NCI-H1930 (cell line): ENCODE measurements around the gene SUN1.
"Not testable (repeated sequence)": the region's sequence is repeated elsewhere in the genome, so short reads cannot be mapped to it uniquely, and the experiment has no call there.

Experiments used
- DNase-seq, 2 experiments: peaks; one replicate each; lab custom pipeline; 2025; lab: John Stamatoyannopoulos, UW

The SUN1 gene

GRCh38 chr7:835021-835420 is 2.7 kb downstream of the SUN1 start:
- DNase-seq = no peak

DNA sequence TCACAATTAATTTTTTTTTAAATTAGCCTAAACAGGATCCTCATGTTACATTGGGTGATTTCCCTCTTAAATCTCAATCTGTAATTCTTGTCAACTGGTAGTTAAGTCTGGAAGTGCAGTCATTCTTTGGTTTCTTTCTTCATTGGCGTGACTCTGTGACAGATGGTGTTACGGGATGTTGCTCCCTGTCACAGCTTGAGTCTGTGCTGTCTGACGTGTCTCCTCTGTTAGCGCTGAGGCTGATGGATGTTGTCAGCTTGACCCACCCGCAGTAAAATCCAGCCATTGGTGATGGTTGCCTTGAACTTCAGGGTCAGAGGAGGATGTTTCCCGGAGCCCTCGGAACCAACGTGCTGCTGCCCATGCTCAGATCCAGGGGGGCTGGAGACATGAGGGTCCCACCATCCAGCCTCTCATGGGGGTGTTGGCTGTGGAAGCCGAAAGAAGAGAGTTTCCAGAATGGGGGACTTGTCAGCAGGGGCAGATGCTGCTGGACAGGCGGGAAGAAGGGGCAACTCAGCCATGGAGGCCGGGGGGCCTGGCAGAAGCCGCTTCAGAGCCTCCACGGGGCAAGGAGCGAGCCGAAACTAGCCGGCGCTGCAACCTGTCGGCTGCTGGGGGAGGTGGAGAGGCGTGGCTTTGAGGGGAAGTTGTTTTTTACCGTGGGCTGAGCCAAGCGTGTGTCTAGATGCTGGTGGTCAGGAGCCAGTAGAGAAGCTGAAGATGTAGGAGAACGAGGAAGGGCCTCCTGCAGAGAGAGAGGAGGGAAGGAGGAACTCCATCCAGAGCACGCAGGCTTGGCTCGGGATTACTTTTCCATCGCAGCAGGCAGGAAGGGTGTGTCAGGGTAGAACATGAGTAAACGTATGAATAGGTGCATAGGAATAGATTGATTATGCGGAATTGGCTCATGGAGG is 3.5 kb downstream of the SUN1 start:
- no peak for DNase-seq

DNA sequence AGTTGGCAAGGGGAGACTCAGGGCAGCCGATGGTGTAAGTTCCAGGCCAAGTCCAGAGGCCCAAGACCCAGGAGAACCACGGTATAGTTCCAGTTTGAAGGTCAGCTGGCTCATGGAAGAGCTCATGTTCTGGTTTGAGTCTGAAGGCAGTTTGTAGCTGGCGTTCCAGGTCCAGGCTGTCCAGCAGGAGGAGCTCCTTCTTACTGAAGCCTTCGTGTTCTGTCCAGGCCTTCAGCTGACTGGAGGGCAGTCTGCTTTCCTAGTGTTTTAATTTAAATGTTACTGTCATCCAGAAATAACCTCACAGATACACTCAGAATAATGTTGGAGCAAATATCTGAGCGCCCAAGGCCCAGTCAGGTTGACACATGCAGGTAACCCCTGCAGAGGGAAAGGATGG is 4.2 kb downstream of the SUN1 start:
- DNase-seq = no peak

GRCh38 chr7:837001-837400 is 4.7 kb downstream of the SUN1 start:
- DNase-seq = no peak

DNA sequence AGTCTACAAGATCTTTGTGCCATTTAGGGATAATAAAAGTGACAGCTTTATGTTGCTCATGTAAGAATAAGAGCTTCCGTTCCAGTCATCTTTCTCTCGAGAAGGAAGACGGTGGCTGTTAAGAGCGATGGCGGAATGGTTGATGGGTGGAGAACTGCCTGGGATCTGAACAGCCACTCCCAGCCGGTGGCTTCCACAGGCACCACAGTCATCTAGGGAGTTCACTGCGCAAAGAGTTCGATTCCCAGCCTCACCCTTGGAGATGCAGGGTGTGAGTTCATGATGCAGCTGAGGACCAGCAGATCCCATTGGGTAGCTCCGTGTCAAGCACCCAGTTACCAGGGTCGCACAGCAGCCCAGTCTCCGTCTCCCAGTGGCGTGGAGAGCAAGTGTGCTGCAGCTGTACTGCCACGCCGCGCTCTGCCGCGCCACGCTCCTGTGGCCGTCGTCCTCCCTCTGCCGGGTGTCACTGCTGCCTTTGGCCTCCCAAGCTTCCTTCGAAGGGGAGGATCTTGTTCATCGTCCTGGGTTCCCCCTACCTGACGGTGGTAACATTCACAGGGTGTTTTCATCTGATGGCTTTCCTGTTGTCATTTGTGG is 7.8 kb downstream of the SUN1 start:
- no peak for DNase-seq

- DNase-seq = no peak
Observed at GRCh38 chr7:841943-842342, 9.7 kb downstream of the SUN1 start.

GRCh38 chr7:842431-843031 is 10.3 kb downstream of the SUN1 start:
- no peak for DNase-seq

DNA sequence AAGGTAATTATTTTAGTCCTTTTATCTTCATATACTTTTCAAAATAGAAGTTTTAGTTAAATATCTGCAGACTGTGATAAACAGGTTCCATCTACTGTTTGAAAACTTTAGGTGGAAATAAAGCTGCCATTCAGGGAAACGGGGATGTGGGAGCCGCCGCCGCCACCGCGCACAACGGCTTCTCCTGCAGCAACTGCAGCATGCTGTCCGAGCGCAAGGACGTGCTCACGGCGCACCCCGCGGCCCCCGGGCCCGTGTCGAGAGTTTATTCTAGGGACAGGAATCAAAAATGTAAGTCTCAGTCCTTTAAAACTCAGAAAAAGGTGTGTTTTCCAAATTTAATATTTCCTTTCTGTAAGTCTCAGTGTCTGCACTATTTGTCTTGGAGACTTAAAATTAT is 11.0 kb downstream of the SUN1 start:
- DNase-seq = no peak

- DNase-seq = no peak
Observed at GRCh38 chr7:844043-844442, 11.8 kb downstream of the SUN1 start.

DNA sequence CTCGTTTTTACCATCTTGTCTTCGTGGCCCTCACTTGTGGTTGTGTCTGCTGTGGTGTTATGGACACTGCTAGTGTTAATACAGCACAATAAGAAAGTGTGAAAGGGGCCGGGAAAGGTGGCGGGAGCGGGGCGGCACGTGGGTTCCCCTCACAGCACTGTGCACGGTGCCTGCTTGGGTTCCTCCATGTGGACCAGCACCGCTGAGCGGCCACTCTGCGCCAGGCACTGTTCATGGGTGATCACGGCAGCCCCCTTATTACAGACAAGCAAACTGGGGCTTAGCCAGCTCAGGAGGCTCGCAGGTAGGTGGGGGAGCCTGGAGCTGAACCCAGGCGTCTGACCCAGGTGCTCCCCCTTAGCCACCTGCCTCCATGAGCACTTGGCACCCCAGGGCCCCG is 12.2 kb downstream of the SUN1 start:
- no peak for DNase-seq

- no peak for DNase-seq
Observed at GRCh38 chr7:845091-845490, 12.8 kb downstream of the SUN1 start.

DNA sequence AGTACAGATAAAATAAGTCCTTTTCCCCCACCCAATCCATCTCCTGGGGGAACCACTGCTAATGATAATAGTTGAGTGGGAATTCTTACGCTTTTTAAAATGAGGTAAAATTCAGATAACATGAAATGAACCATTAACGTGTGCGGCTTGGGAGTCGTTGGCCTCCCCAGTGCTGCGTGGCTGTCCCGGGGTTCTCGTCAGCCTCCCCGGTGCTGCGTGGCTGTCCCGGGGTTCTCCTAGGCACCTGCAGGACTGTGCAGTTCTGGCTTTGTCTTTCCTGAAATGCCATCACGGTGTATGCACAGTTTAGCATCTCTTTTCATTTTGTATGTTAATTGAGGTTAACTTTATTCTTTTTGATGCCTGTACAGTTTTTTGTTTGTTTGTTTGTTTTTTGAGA is 13.5 kb downstream of the SUN1 start:
- DNase-seq = no peak

DNA sequence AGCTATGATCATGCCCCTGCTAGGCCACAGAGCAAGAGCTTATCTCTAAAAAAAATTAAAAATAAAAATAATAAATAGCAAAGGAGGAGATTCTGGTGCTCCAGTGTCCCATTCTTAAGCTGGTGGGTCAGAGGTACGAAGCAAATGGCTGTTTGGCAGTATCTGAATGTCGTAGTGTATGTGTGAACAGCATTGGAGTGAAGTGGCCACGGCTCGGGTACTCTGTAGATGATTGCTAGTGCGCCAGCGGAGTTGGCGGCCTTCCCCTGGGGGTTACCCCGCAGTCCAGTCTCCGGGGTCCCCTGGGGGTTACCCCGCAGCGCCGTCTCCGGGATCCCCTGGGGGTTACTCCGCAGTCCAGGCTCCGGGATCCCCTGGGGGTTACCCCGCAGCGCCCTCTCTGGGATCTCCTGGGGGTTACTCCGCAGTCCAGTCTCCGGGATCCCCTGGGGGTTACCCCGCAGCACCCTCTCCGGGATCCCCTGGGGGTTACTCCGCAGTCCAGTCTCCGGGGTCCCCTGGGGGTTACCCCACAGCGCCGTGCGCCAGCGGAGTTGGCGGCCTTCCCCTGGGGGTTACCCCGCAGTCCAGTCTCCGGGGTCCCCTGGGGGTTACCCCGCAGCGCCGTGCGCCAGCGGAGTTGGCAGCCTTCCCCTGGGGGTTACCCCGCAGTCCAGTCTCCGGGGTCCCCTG is 14.8 kb downstream of the SUN1 start:
- DNase-seq = not testable (repeated sequence)

DNA sequence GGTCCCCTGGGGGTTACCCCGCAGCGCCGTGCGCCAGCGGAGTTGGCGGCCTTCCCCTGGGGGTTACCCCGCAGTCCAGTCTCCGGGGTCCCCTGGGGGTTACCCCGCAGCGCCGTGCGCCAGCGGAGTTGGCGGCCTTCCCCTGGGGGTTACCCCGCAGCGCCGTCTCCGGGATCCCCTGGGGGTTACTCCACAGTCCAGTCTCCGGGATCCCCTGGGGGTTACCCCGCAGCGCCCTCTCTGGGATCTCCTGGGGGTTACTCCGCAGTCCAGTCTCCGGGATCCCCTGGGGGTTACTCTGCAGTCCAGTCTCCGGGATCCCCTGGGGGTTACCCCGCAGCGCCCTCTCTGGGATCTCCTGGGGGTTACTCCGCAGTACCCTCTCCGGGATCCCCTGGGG is 15.5 kb downstream of the SUN1 start:
- DNase-seq = not testable (repeated sequence)

DNA sequence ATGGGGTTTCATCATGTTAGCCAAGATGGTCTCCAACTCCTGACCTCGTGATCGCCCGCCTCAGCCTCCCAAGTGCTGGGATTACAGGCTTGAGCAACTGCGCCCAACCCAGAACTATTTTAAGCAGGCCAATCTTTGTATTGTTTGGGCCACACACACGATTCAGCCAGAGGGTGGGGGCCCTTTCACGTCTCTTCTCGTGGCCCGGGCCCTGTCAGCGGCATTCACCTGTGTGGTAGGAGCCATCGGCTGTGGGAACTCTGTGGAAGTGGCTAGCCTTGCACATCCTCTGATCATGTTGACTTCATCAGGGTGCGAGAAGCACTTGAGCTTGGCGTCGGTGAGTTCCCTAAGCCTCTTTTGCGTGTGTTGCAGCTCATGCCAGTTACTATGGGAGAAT is 16.9 kb downstream of the SUN1 start:
- DNase-seq = no peak

GRCh38 chr7:849781-850180 is 17.5 kb downstream of the SUN1 start:
- no peak for DNase-seq

DNA sequence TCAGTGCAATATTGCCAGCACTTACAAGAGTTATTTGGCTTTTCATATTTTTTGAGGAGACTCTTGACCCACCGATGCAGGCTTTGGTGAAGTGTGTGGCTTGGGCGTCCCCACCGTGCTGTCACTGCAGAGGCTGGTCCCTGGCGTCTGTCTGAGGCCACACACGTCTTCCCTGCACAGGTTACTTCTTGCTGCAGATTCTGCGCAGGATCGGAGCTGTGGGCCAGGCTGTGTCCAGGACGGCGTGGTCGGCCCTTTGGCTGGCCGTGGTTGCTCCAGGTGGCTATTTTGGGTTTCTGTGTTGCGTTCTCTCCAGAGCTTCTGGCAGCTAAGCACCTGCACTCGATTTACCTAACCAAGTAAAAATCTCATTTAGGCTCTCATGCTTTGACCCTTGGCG is 18.9 kb downstream of the SUN1 start:
- DNase-seq = no peak

DNA sequence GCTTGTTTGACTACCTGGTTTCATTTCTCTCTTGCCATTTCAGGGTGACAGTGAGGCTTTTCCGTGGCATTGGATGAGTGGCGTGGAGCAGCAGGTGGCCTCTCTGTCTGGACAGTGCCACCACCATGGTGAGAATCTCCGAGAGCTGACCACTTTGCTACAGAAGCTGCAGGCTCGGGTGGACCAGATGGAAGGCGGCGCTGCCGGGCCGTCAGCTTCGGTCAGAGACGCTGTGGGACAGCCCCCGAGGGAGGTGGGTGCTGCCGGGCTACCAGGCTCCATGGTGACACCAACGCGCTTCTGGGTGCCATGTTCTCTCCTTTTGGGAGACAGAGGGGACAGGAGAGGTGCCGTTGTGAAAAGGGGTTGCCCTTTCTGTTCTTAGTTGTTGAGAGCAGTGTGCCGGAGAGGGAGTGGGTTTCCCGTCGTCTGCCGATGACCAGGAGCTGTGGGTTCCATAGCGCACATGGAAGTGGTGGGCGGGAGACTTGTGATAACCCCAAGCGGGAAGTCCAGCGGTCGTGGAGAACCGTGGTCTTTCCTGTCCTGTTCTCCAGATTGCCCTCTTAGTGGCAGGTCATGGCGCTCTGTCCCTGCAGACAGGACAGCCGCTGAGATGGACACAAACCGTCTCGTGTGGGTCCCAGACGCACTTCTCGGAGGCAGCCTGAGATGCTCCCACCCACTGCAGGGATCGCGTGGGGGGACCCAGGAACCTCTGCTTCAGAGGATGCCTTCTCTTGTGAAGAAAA is 21.3 kb downstream of the SUN1 start:
- no peak for DNase-seq

- DNase-seq = no peak
Observed at GRCh38 chr7:854118-854775, 22.0 kb downstream of the SUN1 start.

- DNase-seq = no peak
Observed at GRCh38 chr7:855686-856369, 23.6 kb downstream of the SUN1 start.
